Mammary epithelial cell (primary cell): ENCODE data around the gene ZFYVE16.

Experiments
- EZH2 ChIP-seq: IDR thresholded peaks from 2 replicates; pipeline ENCODE4 v1.6.1; 2012; ENCODE audit warnings: low read length, inconsistent platforms, borderline replicate concordance
- TF ChIP-seq, protein P1 (sequence below), 2 donors: IDR thresholded peaks in 1 of 2; conservative IDR thresholded peaks in 1 of 2; 2 replicates each; pipeline ENCODE4 v1.5.1; 2011 to 2012; ENCODE audit warnings: inconsistent platforms in 2 of 2, low read length in 2 of 2, mild to moderate bottlenecking in 2 of 2, control low read depth in 1 of 2, low read depth in 1 of 2; ENCODE audit not compliant: insufficient read depth in 1 of 2; ENCODE audit errors: extremely low read depth in 1 of 2

DNA sequence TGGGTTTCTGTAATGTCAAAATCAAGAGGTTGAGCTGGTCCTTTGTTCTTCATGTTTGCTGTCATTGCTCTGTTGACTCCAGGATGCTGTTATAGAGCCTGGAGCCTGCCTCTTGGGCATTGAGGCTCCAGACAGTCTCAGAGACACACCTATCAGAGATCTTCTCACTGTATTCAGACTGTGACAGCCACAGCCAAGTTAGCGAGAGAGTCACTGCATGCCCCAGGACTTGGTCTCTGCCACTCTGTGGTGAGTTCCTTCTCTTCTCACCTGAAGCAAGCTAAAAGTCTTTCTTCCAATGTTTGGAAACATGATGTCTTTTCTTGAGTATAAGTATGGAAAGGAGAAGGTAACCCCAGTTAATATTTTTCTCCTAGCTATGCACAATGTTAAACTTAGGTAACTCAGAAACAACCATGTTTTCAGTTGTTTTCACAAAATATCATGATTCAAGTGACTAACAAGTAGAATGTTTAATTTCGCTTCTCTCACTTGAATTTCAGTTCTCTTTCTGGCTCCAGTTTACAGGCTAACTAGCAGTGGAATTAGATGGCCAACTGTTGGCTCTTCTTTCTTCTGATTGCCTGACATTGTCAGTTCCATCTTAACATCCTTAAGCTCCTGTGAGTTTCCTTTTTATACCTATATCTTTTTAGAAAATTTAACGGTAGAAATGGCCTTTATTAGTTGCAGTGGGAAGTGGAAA lies 20.6 kb upstream of the ZFYVE16 start:
- no peak for TF ChIP-seq EZH2
- TF ChIP-seq, protein P1, sequence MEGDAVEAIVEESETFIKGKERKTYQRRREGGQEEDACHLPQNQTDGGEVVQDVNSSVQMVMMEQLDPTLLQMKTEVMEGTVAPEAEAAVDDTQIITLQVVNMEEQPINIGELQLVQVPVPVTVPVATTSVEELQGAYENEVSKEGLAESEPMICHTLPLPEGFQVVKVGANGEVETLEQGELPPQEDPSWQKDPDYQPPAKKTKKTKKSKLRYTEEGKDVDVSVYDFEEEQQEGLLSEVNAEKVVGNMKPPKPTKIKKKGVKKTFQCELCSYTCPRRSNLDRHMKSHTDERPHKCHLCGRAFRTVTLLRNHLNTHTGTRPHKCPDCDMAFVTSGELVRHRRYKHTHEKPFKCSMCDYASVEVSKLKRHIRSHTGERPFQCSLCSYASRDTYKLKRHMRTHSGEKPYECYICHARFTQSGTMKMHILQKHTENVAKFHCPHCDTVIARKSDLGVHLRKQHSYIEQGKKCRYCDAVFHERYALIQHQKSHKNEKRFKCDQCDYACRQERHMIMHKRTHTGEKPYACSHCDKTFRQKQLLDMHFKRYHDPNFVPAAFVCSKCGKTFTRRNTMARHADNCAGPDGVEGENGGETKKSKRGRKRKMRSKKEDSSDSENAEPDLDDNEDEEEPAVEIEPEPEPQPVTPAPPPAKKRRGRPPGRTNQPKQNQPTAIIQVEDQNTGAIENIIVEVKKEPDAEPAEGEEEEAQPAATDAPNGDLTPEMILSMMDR (conservative IDR thresholded peaks at IDR 0.05 in 1 of 2, IDR thresholded peaks at IDR 0.05 in 1 of 2; ENCODE audit: extremely low read depth in 1 of 2, insufficient read depth in 1 of 2, low read depth in 1 of 2, low read length in 2 of 2), result no peak
